Measurements from ENCODE around the gene ECE1. TPM values are rescaled to one million over a fixed set of nuclear protein-coding genes. Genes with fewer than 3 reads are reported as not detected.

The ECE1 gene
- total RNA-seq, 1 experiment from 2014 or later = 192 TPM

- intact Hi-C loops (cut with micrococcal nuclease; ENCODE audit: unreplicated experiment) (no loop called here), in situ Hi-C loops (cut with HindIII; ENCODE audit: low pct_unique_long_range_greater_than_20kb, low sequenced_read_pairs) (no loop called here)
- Histone ChIP-seq H3K27ac (ENCODE audit: low read length) (peak overlapping the region; percentile 73), H3K36me3 (ENCODE audit: control insufficient read depth, insufficient read depth, low read length) (no peaks in the 10 kb centered on the region), H3K9me3 (ENCODE audit: control insufficient read depth, insufficient read depth, low read depth, low read length) (no peaks in the 10 kb centered on the region), H3K4me1 (ENCODE audit: control insufficient read depth, insufficient read depth, low read length) (peaks cover 67% of the 10 kb centered on the region), H3K4me3 (ENCODE audit: low read depth in 2 of 2, low read length in 2 of 2) (no peak overlapping the region), H3K27me3 (ENCODE audit: control insufficient read depth, insufficient read depth, low read length) (no peaks in the 10 kb centered on the region)
- TF ChIP-seq REST (IDR thresholded peaks at IDR 0.05; ENCODE audit: insufficient read depth in 1 of 2, low read depth in 2 of 2, low read length in 1 of 2) (no peak), POLR2AphosphoS5 (IDR thresholded peaks at IDR 0.05; ENCODE audit: low read depth, low read length) (no peak), SIN3A (IDR thresholded peaks at IDR 0.05; ENCODE audit: borderline replicate concordance, insufficient read depth, low read depth, low read length) (no peak), CTCF (IDR thresholded peaks at IDR 0.05) (no peak), TCF7L2 (IDR thresholded peaks at IDR 0.05; ENCODE audit: low read depth, low read length) (no peak)
- POLR2A ChIA-PET = interaction anchor here (0.5 kb wide), 1 partner anchor 41 kb away, joined by 4 read pairs; no protein-coding TSS in a partner anchor
- ATAC-seq = peak; percentile 33
- no peak for DNase-seq (ENCODE audit: low read depth, low spot score)
- no TSS peak for BruUV-seq (replicated peaks)
- CTCF ChIA-PET = interaction anchor here (0.6 kb wide), 1 partner anchor 9 kb away, joined by 8 read pairs; no protein-coding TSS in a partner anchor
Observed at GRCh38 chr1:21319447-21320407, 29.5 kb upstream of the ECE1 start.

- ATAC-seq = no peak
- POLR2A ChIA-PET = interaction anchor here (0.5 kb wide), 1 partner anchor 42 kb away, joined by 4 read pairs; no protein-coding TSS in a partner anchor
- no peak for TF ChIP-seq SIN3A (IDR thresholded peaks at IDR 0.05; ENCODE audit: borderline replicate concordance, insufficient read depth, low read depth, low read length)
- CTCF ChIA-PET = interaction anchor here (0.6 kb wide), 1 partner anchor 10 kb away, joined by 8 read pairs; no protein-coding TSS in a partner anchor
- H3K36me3 ChIP-seq (ENCODE audit: control insufficient read depth, insufficient read depth, low read length) = no peaks in the 10 kb centered on the region
- in situ Hi-C loops (cut with HindIII; ENCODE audit: low pct_unique_long_range_greater_than_20kb, low sequenced_read_pairs) (no loop called here), intact Hi-C loops (cut with micrococcal nuclease; ENCODE audit: unreplicated experiment) (no loop called here)
- no peaks in the 10 kb centered on the region for H3K27me3 ChIP-seq (ENCODE audit: control insufficient read depth, insufficient read depth, low read length)
- no TSS peak for BruUV-seq (replicated peaks)
- DNase-seq (ENCODE audit: low read depth, low spot score) = no peak
- H3K4me3 ChIP-seq (ENCODE audit: low read depth in 2 of 2, low read length in 2 of 2) = no peak overlapping the region
- peak overlapping the region; percentile 67 for H3K27ac ChIP-seq (ENCODE audit: low read length)
- H3K4me1 ChIP-seq (ENCODE audit: control insufficient read depth, insufficient read depth, low read length) = peaks cover 65% of the 10 kb centered on the region
- H3K9me3 ChIP-seq (ENCODE audit: control insufficient read depth, insufficient read depth, low read depth, low read length) = no peaks in the 10 kb centered on the region
Observed at GRCh38 chr1:21318714-21319159, 28.5 kb upstream of the ECE1 start.
